ENCODE results near the gene TBC1D22A.

DNA sequence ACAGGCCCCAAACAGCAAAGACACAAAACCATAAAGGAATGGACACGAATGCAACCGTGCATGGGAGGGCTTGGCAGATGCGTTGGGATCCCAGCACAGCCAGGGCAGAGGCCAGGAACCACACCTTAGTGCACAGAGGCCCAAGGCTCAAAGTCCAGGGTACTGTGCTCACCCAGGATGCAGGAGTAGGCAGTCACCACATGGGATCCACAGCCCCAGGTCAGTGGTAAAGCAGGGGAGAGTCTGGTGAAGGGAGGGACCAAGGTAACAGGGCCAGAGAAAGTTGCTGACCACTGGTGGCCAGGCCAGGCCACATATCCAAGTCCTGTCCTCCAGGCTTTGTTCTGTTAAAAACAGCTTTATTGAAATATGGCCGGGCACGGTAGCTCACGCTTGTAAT, 17.9 kb upstream of the TBC1D22A start:
- TF ChIP-seq, protein P1, sequence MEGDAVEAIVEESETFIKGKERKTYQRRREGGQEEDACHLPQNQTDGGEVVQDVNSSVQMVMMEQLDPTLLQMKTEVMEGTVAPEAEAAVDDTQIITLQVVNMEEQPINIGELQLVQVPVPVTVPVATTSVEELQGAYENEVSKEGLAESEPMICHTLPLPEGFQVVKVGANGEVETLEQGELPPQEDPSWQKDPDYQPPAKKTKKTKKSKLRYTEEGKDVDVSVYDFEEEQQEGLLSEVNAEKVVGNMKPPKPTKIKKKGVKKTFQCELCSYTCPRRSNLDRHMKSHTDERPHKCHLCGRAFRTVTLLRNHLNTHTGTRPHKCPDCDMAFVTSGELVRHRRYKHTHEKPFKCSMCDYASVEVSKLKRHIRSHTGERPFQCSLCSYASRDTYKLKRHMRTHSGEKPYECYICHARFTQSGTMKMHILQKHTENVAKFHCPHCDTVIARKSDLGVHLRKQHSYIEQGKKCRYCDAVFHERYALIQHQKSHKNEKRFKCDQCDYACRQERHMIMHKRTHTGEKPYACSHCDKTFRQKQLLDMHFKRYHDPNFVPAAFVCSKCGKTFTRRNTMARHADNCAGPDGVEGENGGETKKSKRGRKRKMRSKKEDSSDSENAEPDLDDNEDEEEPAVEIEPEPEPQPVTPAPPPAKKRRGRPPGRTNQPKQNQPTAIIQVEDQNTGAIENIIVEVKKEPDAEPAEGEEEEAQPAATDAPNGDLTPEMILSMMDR (IDR thresholded peaks at IDR 0.05) = no peak
- TF ChIP-seq EZH2 (IDR thresholded peaks at IDR 0.05) (no peak), EZH2phosphoT487 (IDR thresholded peaks at IDR 0.05) (no peak)

All from neural progenitor cell (in vitro differentiated cells).